Measurements from ENCODE around the gene DYNLRB2. TPM values are rescaled to one million over a fixed set of nuclear protein-coding genes. Genes with fewer than 3 reads are reported as not detected.

The DYNLRB2 gene
- total and polyA plus RNA-seq, 9 of the 15 experiments (the other 6 are each of a cell fraction or from before 2014, with no cell fraction given) = not detected

DNA sequence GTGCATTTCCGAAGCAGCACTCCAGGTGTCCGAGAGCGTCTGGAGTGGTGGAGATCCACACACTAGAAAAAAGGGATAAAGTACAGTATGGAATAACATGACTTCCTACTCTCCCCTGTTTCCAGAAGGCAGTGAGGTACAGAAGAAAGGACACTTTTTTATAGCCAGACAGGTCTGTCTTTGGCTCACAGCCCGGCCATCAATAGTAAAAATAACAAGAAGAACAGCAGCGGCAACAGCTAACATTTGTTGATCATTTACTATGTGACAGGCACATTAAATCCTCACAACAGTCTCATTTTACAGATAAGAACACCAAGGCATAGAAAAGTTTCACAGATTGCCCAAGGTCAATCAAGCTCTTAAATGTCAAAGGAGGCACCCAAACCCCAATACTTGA is 16.2 kb downstream of the DYNLRB2 start:
- in situ Hi-C loops (cut with MboI) (no loop called here), intact Hi-C loops (cut with micrococcal nuclease) (no loop called here)
- ChIA-PET POLR2A (no interaction called here), CTCF (ENCODE audit: low intra/inter-chr PET ratio) (no interaction called here)
- Histone ChIP-seq H3K27me3 (ENCODE audit: control insufficient read depth in 2 of 2, insufficient read depth in 2 of 2, low read length in 2 of 2) (peaks cover 0 to 4% of the 10 kb centered on the region in 2 experiments; a peak in 2 of 5 replicates), H3K9me3 (replicated peaks; ENCODE audit: control insufficient read depth, insufficient read depth, low read depth, low read length) (no peaks in the 10 kb centered on the region), H4K20me1 (replicated peaks; ENCODE audit: control insufficient read depth, insufficient read depth, low read length) (no peaks in the 10 kb centered on the region), H3K4me1 (replicated peaks in 1 of 2; ENCODE audit: control insufficient read depth in 2 of 2, insufficient read depth in 2 of 2, low read length in 2 of 2) (no peaks in the 10 kb centered on the region), H2AFZ (ENCODE audit: low read depth, low read length) (no peak overlapping the region), H3K4me2 (ENCODE audit: insufficient read depth, low read length) (no peak overlapping the region), H3K4me3 (no peak overlapping the region), H3K27ac (ENCODE audit: extremely low read depth, low read depth, low read length) (no peak overlapping the region), H3K79me2 (ENCODE audit: control insufficient read depth, insufficient read depth, low read length) (no peaks in the 10 kb centered on the region), H3K36me3 (ENCODE audit: control insufficient read depth, insufficient read depth, low read length) (no peaks in the 10 kb centered on the region), H3K9me1 (ENCODE audit: control insufficient read depth, insufficient read depth, low read length) (no peaks in the 10 kb centered on the region), H3K9ac (ENCODE audit: insufficient read depth in 1 of 2, low read depth in 2 of 2, low read length in 2 of 2) (no peak overlapping the region)
- BruUV-seq (replicated peaks) = no TSS peak
- DNase-seq (ENCODE audit: extremely low read depth in 1 of 4, low spot score in 3 of 4) = no peak
- no peak for FAIRE-seq
- ATAC-seq = no peak
- 0% methylated on average over 5 of the region's 5 CpGs for WGBS (ENCODE audit: insufficient coverage, low coverage, missing lambda C conversion rate)
- TF ChIP-seq KLF10 (CRISPR knock-in tag; IDR thresholded peaks at IDR 0.05) (no peak), ZNF695 (CRISPR knock-in tag; IDR thresholded peaks at IDR 0.05) (no peak)

- Histone ChIP-seq H3K9ac (ENCODE audit: insufficient read depth in 1 of 2, low read depth in 2 of 2, low read length in 2 of 2) (no peak overlapping the region), H3K4me1 (replicated peaks in 1 of 2; ENCODE audit: control insufficient read depth in 2 of 2, insufficient read depth in 2 of 2, low read length in 2 of 2) (no peaks in the 10 kb centered on the region), H2AFZ (ENCODE audit: low read depth, low read length) (no peak overlapping the region), H3K79me2 (ENCODE audit: control insufficient read depth, insufficient read depth, low read length) (no peaks in the 10 kb centered on the region), H3K36me3 (ENCODE audit: control insufficient read depth, insufficient read depth, low read length) (no peaks in the 10 kb centered on the region), H4K20me1 (replicated peaks; ENCODE audit: control insufficient read depth, insufficient read depth, low read length) (no peaks in the 10 kb centered on the region), H3K4me3 (no peak overlapping the region), H3K27me3 (ENCODE audit: control insufficient read depth in 2 of 2, insufficient read depth in 2 of 2, low read length in 2 of 2) (peaks cover 3 to 4% of the 10 kb centered on the region in 2 experiments; a peak in 3 of 5 replicates), H3K9me1 (ENCODE audit: control insufficient read depth, insufficient read depth, low read length) (no peaks in the 10 kb centered on the region), H3K4me2 (ENCODE audit: insufficient read depth, low read length) (no peak overlapping the region), H3K9me3 (replicated peaks; ENCODE audit: control insufficient read depth, insufficient read depth, low read depth, low read length) (no peaks in the 10 kb centered on the region), H3K27ac (ENCODE audit: extremely low read depth, low read depth, low read length) (no peak overlapping the region)
- DNase-seq (ENCODE audit: extremely low read depth in 1 of 4, low spot score in 3 of 4) = no peak
- no TSS peak for BruUV-seq (replicated peaks)
- WGBS (ENCODE audit: insufficient coverage, low coverage, missing lambda C conversion rate) = 2% methylated on average over 4 of the region's 4 CpGs
- FAIRE-seq = no peak
- in situ Hi-C loops (cut with MboI) = no loop called here
- intact Hi-C loops (cut with micrococcal nuclease) = no loop called here
- no peak for ATAC-seq
- POLR2A ChIA-PET = no interaction called here
- CTCF ChIA-PET (ENCODE audit: low intra/inter-chr PET ratio) = no interaction called here
- TF ChIP-seq MXI1 (IDR thresholded peaks at IDR 0.05; ENCODE audit: low read depth, low read length) (no peak), JUNB (CRISPR knock-in tag; conservative IDR thresholded peaks at IDR 0.05) (no peak), LCOR (CRISPR knock-in tag; IDR thresholded peaks at IDR 0.05) (no peak), POLR2AphosphoS2 (IDR thresholded peaks at IDR 0.05; ENCODE audit: low read length) (no peak), ZFX (CRISPR knock-in tag; IDR thresholded peaks at IDR 0.05) (no peak), HMG20A (CRISPR knock-in tag; conservative IDR thresholded peaks at IDR 0.05) (no peak), ESRRB (CRISPR knock-in tag; IDR thresholded peaks at IDR 0.05; ENCODE audit: borderline replicate concordance) (no peak), ZNF384 (IDR thresholded peaks at IDR 0.05; ENCODE audit: low read depth, low read length) (no peak)
- TF ChIP-seq, protein P1, sequence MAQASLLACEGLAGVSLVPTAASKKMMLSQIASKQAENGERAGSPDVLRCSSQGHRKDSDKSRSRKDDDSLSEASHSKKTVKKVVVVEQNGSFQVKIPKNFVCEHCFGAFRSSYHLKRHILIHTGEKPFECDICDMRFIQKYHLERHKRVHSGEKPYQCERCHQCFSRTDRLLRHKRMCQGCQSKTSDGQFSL (CRISPR knock-in tag; IDR thresholded peaks at IDR 0.05) = no peak
- TF ChIP-seq, protein P1 (tag; IDR thresholded peaks at IDR 0.05) = no peak
- TF ChIP-seq, protein P2, sequence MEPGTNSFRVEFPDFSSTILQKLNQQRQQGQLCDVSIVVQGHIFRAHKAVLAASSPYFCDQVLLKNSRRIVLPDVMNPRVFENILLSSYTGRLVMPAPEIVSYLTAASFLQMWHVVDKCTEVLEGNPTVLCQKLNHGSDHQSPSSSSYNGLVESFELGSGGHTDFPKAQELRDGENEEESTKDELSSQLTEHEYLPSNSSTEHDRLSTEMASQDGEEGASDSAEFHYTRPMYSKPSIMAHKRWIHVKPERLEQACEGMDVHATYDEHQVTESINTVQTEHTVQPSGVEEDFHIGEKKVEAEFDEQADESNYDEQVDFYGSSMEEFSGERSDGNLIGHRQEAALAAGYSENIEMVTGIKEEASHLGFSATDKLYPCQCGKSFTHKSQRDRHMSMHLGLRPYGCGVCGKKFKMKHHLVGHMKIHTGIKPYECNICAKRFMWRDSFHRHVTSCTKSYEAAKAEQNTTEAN (CRISPR knock-in tag; IDR thresholded peaks at IDR 0.05) = no peak
Measured at GRCh38 chr16:80559369-80559768, 18.6 kb downstream of the DYNLRB2 start.
